ENCODE results near the gene KRT80.

The KRT80 gene

GRCh38 chr12:52187640-52188039, 4.2 kb downstream of the KRT80 start:
- H3K4me3 ChIP-seq (ENCODE audit: low read depth in 1 of 2, low read length in 2 of 2): no peak overlapping the region
- H3K4me1 ChIP-seq (ENCODE audit: insufficient read depth, low read length): peaks cover 30% of the 10 kb centered on the region
- H3K9me3 ChIP-seq (ENCODE audit: low read length): no peaks in the 10 kb centered on the region
- H3K9ac ChIP-seq (ENCODE audit: low read length): no peak overlapping the region
- H3K27me3 ChIP-seq (ENCODE audit: control insufficient read depth in 1 of 2, insufficient read depth in 2 of 2, low read length in 2 of 2): no peaks in the 10 kb centered on the region
- H3K27ac ChIP-seq (ENCODE audit: low read depth, low read length): no peak overlapping the region
- H3K36me3 ChIP-seq (ENCODE audit: insufficient read depth, low read length): no peaks in the 10 kb centered on the region

- Histone ChIP-seq H3K36me3 (ENCODE audit: insufficient read depth, low read length) (no peaks in the 10 kb centered on the region), H3K27me3 (ENCODE audit: control insufficient read depth in 1 of 2, insufficient read depth in 2 of 2, low read length in 2 of 2) (no peaks in the 10 kb centered on the region), H3K4me1 (ENCODE audit: insufficient read depth, low read length) (peaks cover 26% of the 10 kb centered on the region), H3K9ac (ENCODE audit: low read length) (no peak overlapping the region), H3K27ac (ENCODE audit: low read depth, low read length) (no peak overlapping the region), H3K4me3 (ENCODE audit: low read depth in 1 of 2, low read length in 2 of 2) (no peak overlapping the region), H3K9me3 (ENCODE audit: low read length) (no peaks in the 10 kb centered on the region)
Measured at GRCh38 chr12:52187206-52187605, 4.6 kb downstream of the KRT80 start.

- Histone ChIP-seq H3K9ac (ENCODE audit: low read length) (no peak overlapping the region), H3K9me3 (ENCODE audit: low read length) (no peaks in the 10 kb centered on the region), H3K36me3 (ENCODE audit: insufficient read depth, low read length) (no peaks in the 10 kb centered on the region), H3K4me3 (ENCODE audit: low read depth in 1 of 2, low read length in 2 of 2) (no peak overlapping the region), H3K27me3 (ENCODE audit: control insufficient read depth in 1 of 2, insufficient read depth in 2 of 2, low read length in 2 of 2) (no peaks in the 10 kb centered on the region), H3K27ac (ENCODE audit: low read depth, low read length) (no peak overlapping the region), H3K4me1 (ENCODE audit: insufficient read depth, low read length) (peaks cover 16% of the 10 kb centered on the region)
Measured at GRCh38 chr12:52186118-52186840, 5.5 kb downstream of the KRT80 start.

GRCh38 chr12:52185400-52185967, 6.3 kb downstream of the KRT80 start:
- Histone ChIP-seq H3K9ac (ENCODE audit: low read length) (no peak overlapping the region), H3K27ac (ENCODE audit: low read depth, low read length) (no peak overlapping the region), H3K27me3 (ENCODE audit: control insufficient read depth in 1 of 2, insufficient read depth in 2 of 2, low read length in 2 of 2) (no peaks in the 10 kb centered on the region), H3K9me3 (ENCODE audit: low read length) (no peaks in the 10 kb centered on the region), H3K4me3 (ENCODE audit: low read depth in 1 of 2, low read length in 2 of 2) (no peak overlapping the region), H3K36me3 (ENCODE audit: insufficient read depth, low read length) (no peaks in the 10 kb centered on the region), H3K4me1 (ENCODE audit: insufficient read depth, low read length) (peaks cover 14% of the 10 kb centered on the region)

GRCh38 chr12:52184813-52185212, 7.0 kb downstream of the KRT80 start:
- Histone ChIP-seq H3K9ac (ENCODE audit: low read length) (no peak overlapping the region), H3K4me3 (ENCODE audit: low read depth in 1 of 2, low read length in 2 of 2) (no peak overlapping the region), H3K4me1 (ENCODE audit: insufficient read depth, low read length) (peaks cover 14% of the 10 kb centered on the region), H3K36me3 (ENCODE audit: insufficient read depth, low read length) (no peaks in the 10 kb centered on the region), H3K9me3 (ENCODE audit: low read length) (no peaks in the 10 kb centered on the region), H3K27me3 (ENCODE audit: control insufficient read depth in 1 of 2, insufficient read depth in 2 of 2, low read length in 2 of 2) (no peaks in the 10 kb centered on the region), H3K27ac (ENCODE audit: low read depth, low read length) (no peak overlapping the region)

- H3K4me3 ChIP-seq (ENCODE audit: low read depth in 1 of 2, low read length in 2 of 2): no peak overlapping the region
- no peaks in the 10 kb centered on the region for H3K27me3 ChIP-seq (ENCODE audit: control insufficient read depth in 1 of 2, insufficient read depth in 2 of 2, low read length in 2 of 2)
- H3K9ac ChIP-seq (ENCODE audit: low read length): no peak overlapping the region
- H3K4me1 ChIP-seq (ENCODE audit: insufficient read depth, low read length): peaks cover 14% of the 10 kb centered on the region
- H3K27ac ChIP-seq (ENCODE audit: low read depth, low read length): no peak overlapping the region
- no peaks in the 10 kb centered on the region for H3K36me3 ChIP-seq (ENCODE audit: insufficient read depth, low read length)
- no peaks in the 10 kb centered on the region for H3K9me3 ChIP-seq (ENCODE audit: low read length)
Measured at GRCh38 chr12:52183971-52184370, 7.8 kb downstream of the KRT80 start.

GRCh38 chr12:52183544-52183910, 8.3 kb downstream of the KRT80 start:
- Histone ChIP-seq H3K9me3 (ENCODE audit: low read length) (no peaks in the 10 kb centered on the region), H3K27me3 (ENCODE audit: control insufficient read depth in 1 of 2, insufficient read depth in 2 of 2, low read length in 2 of 2) (no peaks in the 10 kb centered on the region), H3K9ac (ENCODE audit: low read length) (no peak overlapping the region), H3K27ac (ENCODE audit: low read depth, low read length) (no peak overlapping the region), H3K4me1 (ENCODE audit: insufficient read depth, low read length) (peaks cover 14% of the 10 kb centered on the region), H3K4me3 (ENCODE audit: low read depth in 1 of 2, low read length in 2 of 2) (no peak overlapping the region), H3K36me3 (ENCODE audit: insufficient read depth, low read length) (no peaks in the 10 kb centered on the region)

GRCh38 chr12:52182898-52183543, 8.8 kb downstream of the KRT80 start:
- Histone ChIP-seq H3K9ac (ENCODE audit: low read length) (no peak overlapping the region), H3K27ac (ENCODE audit: low read depth, low read length) (no peak overlapping the region)

GRCh38 chr12:52182384-52182783, 9.4 kb downstream of the KRT80 start:
- Histone ChIP-seq H3K36me3 (ENCODE audit: insufficient read depth, low read length) (no peaks in the 10 kb centered on the region), H3K4me3 (ENCODE audit: low read depth in 1 of 2, low read length in 2 of 2) (no peak overlapping the region), H3K9me3 (ENCODE audit: low read length) (no peaks in the 10 kb centered on the region), H3K4me1 (ENCODE audit: insufficient read depth, low read length) (peaks cover 14% of the 10 kb centered on the region), H3K27me3 (ENCODE audit: control insufficient read depth in 1 of 2, insufficient read depth in 2 of 2, low read length in 2 of 2) (no peaks in the 10 kb centered on the region), H3K9ac (ENCODE audit: low read length) (no peak overlapping the region), H3K27ac (ENCODE audit: low read depth, low read length) (no peak overlapping the region)

More at GRCh38 chr12:52182898-52183543, 8.8 kb downstream of the KRT80 start:
- no peaks in the 10 kb centered on the region for H3K36me3 ChIP-seq (ENCODE audit: insufficient read depth, low read length)
- no peaks in the 10 kb centered on the region for H3K9me3 ChIP-seq (ENCODE audit: low read length)
- H3K4me3 ChIP-seq (ENCODE audit: low read depth in 1 of 2, low read length in 2 of 2): no peak overlapping the region
- no peaks in the 10 kb centered on the region for H3K27me3 ChIP-seq (ENCODE audit: control insufficient read depth in 1 of 2, insufficient read depth in 2 of 2, low read length in 2 of 2)
- H3K4me1 ChIP-seq (ENCODE audit: insufficient read depth, low read length): peaks cover 14% of the 10 kb centered on the region

GRCh38 chr12:52181746-52182145, 10.1 kb downstream of the KRT80 start:
- Histone ChIP-seq H3K4me3 (ENCODE audit: low read depth in 1 of 2, low read length in 2 of 2) (no peak overlapping the region), H3K27me3 (ENCODE audit: control insufficient read depth in 1 of 2, insufficient read depth in 2 of 2, low read length in 2 of 2) (no peaks in the 10 kb centered on the region), H3K4me1 (ENCODE audit: insufficient read depth, low read length) (peaks cover 14% of the 10 kb centered on the region), H3K36me3 (ENCODE audit: insufficient read depth, low read length) (no peaks in the 10 kb centered on the region), H3K9me3 (ENCODE audit: low read length) (no peaks in the 10 kb centered on the region), H3K9ac (ENCODE audit: low read length) (no peak overlapping the region), H3K27ac (ENCODE audit: low read depth, low read length) (no peak overlapping the region)

- H3K27ac ChIP-seq (ENCODE audit: low read depth, low read length): no peak overlapping the region
- peaks cover 11% of the 10 kb centered on the region for H3K4me1 ChIP-seq (ENCODE audit: insufficient read depth, low read length)
- H3K9me3 ChIP-seq (ENCODE audit: low read length): no peaks in the 10 kb centered on the region
Measured at GRCh38 chr12:52180971-52181628, 10.7 kb downstream of the KRT80 start.

More at GRCh38 chr12:52180971-52181628, 10.7 kb downstream of the KRT80 start:
- Histone ChIP-seq H3K4me3 (ENCODE audit: low read depth in 1 of 2, low read length in 2 of 2) (no peak overlapping the region), H3K36me3 (ENCODE audit: insufficient read depth, low read length) (no peaks in the 10 kb centered on the region), H3K27me3 (ENCODE audit: control insufficient read depth in 1 of 2, insufficient read depth in 2 of 2, low read length in 2 of 2) (no peaks in the 10 kb centered on the region), H3K9ac (ENCODE audit: low read length) (no peak overlapping the region)
